Neutrophil (primary cell): ENCODE results near the gene PTH2R.

Experiments
- H3K27ac ChIP-seq: fragments of 200-600 bp; sonication (generic); 2 replicates; pipeline ENCODE4 v1.5.1; 2016; ENCODE audit warnings: mild to moderate bottlenecking, moderate library complexity
- H3K27me3 ChIP-seq: fragments of 200-600 bp; sonication (generic); 2 replicates; pipeline ENCODE4 v1.6.0; 2016; ENCODE audit warnings: mild to moderate bottlenecking
- H3K36me3 ChIP-seq: fragments of 200-600 bp; sonication (generic); 2 replicates; pipeline ENCODE4 v1.5.1; 2017
- H3K4me1 ChIP-seq, 2 experiments: fragments of 200-600 bp in 1 of 2; sonication (generic) in 1 of 2; 1 replicate in 1 of 2; 2 replicates in 1 of 2; pipeline versions ENCODE4 v1.5.1 to v1.6.1; 2013 to 2016; ENCODE audit warnings: low read depth in 1 of 2, low read length in 1 of 2, mild to moderate bottlenecking in 1 of 2, moderate library complexity in 1 of 2; ENCODE audit not compliant: control insufficient read depth in 1 of 2, insufficient read depth in 1 of 2
- H3K4me3 ChIP-seq, 2 experiments: fragments of 200-600 bp in 1 of 2; sonication (generic) in 1 of 2; 1 replicate in 1 of 2; 2 replicates in 1 of 2; pipeline ENCODE4 v1.5.1; 2013 to 2016; ENCODE audit warnings: low read depth in 1 of 2, low read length in 1 of 2, mild to moderate bottlenecking in 1 of 2, moderate library complexity in 1 of 2
- H3K9me3 ChIP-seq: fragments of 200-600 bp; sonication (generic); 2 replicates; pipeline ENCODE4 v1.5.1; 2016
- CTCF ChIP-seq: fragments of 200-600 bp; sonication (generic); IDR thresholded peaks from 2 replicates; pipeline ENCODE4 v1.5.1; 2016; ENCODE audit warnings: antibody characterized with exemption

The PTH2R gene

GRCh38 chr2:208360259-208361076, 46.1 kb upstream of the PTH2R start:
- no peak for TF ChIP-seq CTCF
- Histone ChIP-seq H3K27me3 (no peaks in the 10 kb centered on the region), H3K4me3 (peak overlapping the region in 1 of 2 experiments; percentile 71), H3K36me3 (peaks cover 2% of the 10 kb centered on the region), H3K4me1 (peaks cover 6 to 57% of the 10 kb centered on the region in 2 experiments), H3K27ac (peak overlapping the region; percentile 80), H3K9me3 (no peaks in the 10 kb centered on the region)

- H3K9me3 ChIP-seq = no peaks in the 10 kb centered on the region
- no peaks in the 10 kb centered on the region for H3K36me3 ChIP-seq
- peak overlapping the region; percentile 80 for H3K27ac ChIP-seq
- peaks cover 0 to 51% of the 10 kb centered on the region in 2 experiments for H3K4me1 ChIP-seq
- H3K4me3 ChIP-seq = no peak overlapping the region
- no peaks in the 10 kb centered on the region for H3K27me3 ChIP-seq
- TF ChIP-seq CTCF = no peak
Observed at GRCh38 chr2:208361077-208361441, 45.5 kb upstream of the PTH2R start.

- no peaks in the 10 kb centered on the region for H3K27me3 ChIP-seq
- H3K9me3 ChIP-seq = no peaks in the 10 kb centered on the region
- no peak for TF ChIP-seq CTCF
- no peaks in the 10 kb centered on the region for H3K36me3 ChIP-seq
- H3K4me3 ChIP-seq = no peak overlapping the region
- peaks cover 8 to 40% of the 10 kb centered on the region in 2 experiments for H3K4me1 ChIP-seq
- H3K27ac ChIP-seq = no peak overlapping the region
Observed at GRCh38 chr2:208363485-208363884, 43.1 kb upstream of the PTH2R start.

GRCh38 chr2:208366215-208367127, 40.1 kb upstream of the PTH2R start:
- H3K4me1 ChIP-seq = peaks cover 8 to 15% of the 10 kb centered on the region in 2 experiments
- TF ChIP-seq CTCF = no peak
- peak overlapping the region; percentile 80 for H3K27ac ChIP-seq
- H3K4me3 ChIP-seq = peak overlapping the region in 1 of 2 experiments; percentile 43
- no peaks in the 10 kb centered on the region for H3K9me3 ChIP-seq
- H3K36me3 ChIP-seq = no peaks in the 10 kb centered on the region
- H3K27me3 ChIP-seq = no peaks in the 10 kb centered on the region

GRCh38 chr2:208369091-208369490, 37.5 kb upstream of the PTH2R start:
- Histone ChIP-seq H3K9me3 (no peaks in the 10 kb centered on the region), H3K27ac (no peak overlapping the region), H3K4me3 (no peak overlapping the region), H3K4me1 (peaks cover 8 to 10% of the 10 kb centered on the region in 2 experiments), H3K27me3 (no peaks in the 10 kb centered on the region), H3K36me3 (no peaks in the 10 kb centered on the region)
- TF ChIP-seq CTCF = no peak
